ENCODE data around the gene ACTL6B. TPM values are rescaled to one million over a fixed set of nuclear protein-coding genes. Genes with fewer than 3 reads are reported as not detected.

Gene ACTL6B
- total and polyA plus RNA-seq, 9 of the 15 experiments (the other 6 are each of a cell fraction or from before 2014, with no cell fraction given) = not detected

DNA sequence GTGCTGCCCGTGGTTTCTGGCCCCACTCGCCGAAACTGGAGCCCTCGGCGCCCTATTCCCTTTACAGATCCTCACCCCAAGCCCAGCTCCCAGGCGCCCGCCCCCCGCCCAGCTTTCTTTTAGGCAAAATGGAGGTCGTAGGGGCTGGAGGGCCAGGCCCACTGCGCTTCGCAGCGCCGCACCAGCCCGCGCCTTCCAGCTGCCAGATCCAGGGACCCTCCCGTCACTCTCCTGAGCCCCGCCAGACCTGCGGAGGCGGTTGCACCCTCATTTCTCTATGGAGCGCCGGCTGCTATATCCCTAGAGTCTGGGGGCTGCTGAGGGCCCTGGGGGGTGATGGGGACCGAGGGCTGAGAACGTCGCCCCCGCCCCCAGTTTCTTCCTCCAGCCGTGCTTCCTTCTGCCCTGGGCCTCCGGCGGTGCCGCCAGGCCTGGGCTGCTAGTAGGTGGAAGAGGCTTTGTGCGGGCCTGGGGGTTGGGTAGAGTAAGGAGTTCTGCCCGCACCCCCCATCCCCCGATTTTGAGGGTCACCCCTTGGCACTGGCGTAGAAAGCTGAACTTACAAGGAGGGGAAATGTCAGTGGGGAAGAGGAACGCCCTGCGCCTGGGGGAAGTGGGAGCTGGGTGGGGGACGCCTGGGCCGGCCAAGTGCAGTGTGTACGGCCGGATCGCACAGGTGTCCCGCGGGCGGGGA is 18.3 kb upstream of the ACTL6B start:
- WGBS (ENCODE audit: insufficient coverage, low coverage, missing lambda C conversion rate) = 1% methylated on average over 31 of the region's 43 CpGs
- TF ChIP-seq NCOR1 (IDR thresholded peaks at IDR 0.05) (no peak), ETV6 (IDR thresholded peaks at IDR 0.05; ENCODE audit: borderline replicate concordance in 1 of 2, low read depth in 2 of 2, low read length in 1 of 2) (no peak), ETV6 (CRISPR knock-in tag; IDR thresholded peaks at IDR 0.05; ENCODE audit: borderline replicate concordance) (no peak), TAF9B (IDR thresholded peaks at IDR 0.05; ENCODE audit: partially characterized antibody) (no peak), POLR2AphosphoS5 (IDR thresholded peaks at IDR 0.05; ENCODE audit: control insufficient read depth, insufficient read depth, low read depth, low read length) (no peak), SAFB (IDR thresholded peaks at IDR 0.05; ENCODE audit: borderline replicate concordance, low read depth, low read length) (no peak), SAFB2 (IDR thresholded peaks at IDR 0.05; ENCODE audit: borderline replicate concordance, low read depth, low read length, severe bottlenecking) (no peak), ARID2 (IDR thresholded peaks at IDR 0.05) (no peak), SLC30A9 (CRISPR knock-in tag; IDR thresholded peaks at IDR 0.05) (no peak), SIRT6 (IDR thresholded peaks at IDR 0.05; ENCODE audit: low read depth, low read length) (no peak), SUPT5H (IDR thresholded peaks at IDR 0.05) (no peak), ZNF586 (CRISPR knock-in tag; conservative IDR thresholded peaks at IDR 0.05) (no peak), GABPB2 (CRISPR knock-in tag; conservative IDR thresholded peaks at IDR 0.05) (no peak), BHLHE40 (IDR thresholded peaks at IDR 0.05; ENCODE audit: low read length) (no peak), L3MBTL2 (IDR thresholded peaks at IDR 0.05) (peak; percentile 12; the same call in 1 of the 2 replicates), SP2 (IDR thresholded peaks at IDR 0.05; ENCODE audit: extremely low read depth, low read depth, low read length, poor library complexity, severe bottlenecking) (no peak), KDM2B (CRISPR knock-in tag; IDR thresholded peaks at IDR 0.05) (peak; percentile 40; the same call in 1 of the 2 replicates), EHMT2 (IDR thresholded peaks at IDR 0.05) (no peak), NFE2L1 (tag; IDR thresholded peaks at IDR 0.05; ENCODE audit: borderline replicate concordance, low read depth) (no peak), SNRNP70 (optimal IDR thresholded peaks at IDR 0.05; ENCODE audit: low read depth, low read length) (no peak), NELFE (IDR thresholded peaks at IDR 0.05; ENCODE audit: insufficient read depth, insufficient read length) (no peak)
- TF ChIP-seq, protein P1, sequence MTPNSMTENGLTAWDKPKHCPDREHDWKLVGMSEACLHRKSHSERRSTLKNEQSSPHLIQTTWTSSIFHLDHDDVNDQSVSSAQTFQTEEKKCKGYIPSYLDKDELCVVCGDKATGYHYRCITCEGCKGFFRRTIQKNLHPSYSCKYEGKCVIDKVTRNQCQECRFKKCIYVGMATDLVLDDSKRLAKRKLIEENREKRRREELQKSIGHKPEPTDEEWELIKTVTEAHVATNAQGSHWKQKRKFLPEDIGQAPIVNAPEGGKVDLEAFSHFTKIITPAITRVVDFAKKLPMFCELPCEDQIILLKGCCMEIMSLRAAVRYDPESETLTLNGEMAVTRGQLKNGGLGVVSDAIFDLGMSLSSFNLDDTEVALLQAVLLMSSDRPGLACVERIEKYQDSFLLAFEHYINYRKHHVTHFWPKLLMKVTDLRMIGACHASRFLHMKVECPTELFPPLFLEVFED (CRISPR knock-in tag; conservative IDR thresholded peaks at IDR 0.05) = no peak

More for the DNA sequence above, 18.3 kb upstream of the ACTL6B start:
- TSS peak; percentile 35 for BruUV-seq (replicated peaks)
- peak overlapping the region; percentile 99 for H3K4me3 ChIP-seq
- peaks cover 33% of the 10 kb centered on the region; the same call in 2 of the 3 replicates for H3K36me3 ChIP-seq (ENCODE audit: control insufficient read depth, insufficient read depth, low read length)
- peaks cover 46% of the 10 kb centered on the region for H3K79me2 ChIP-seq (ENCODE audit: control insufficient read depth, insufficient read depth, low read length)
- no peaks in the 10 kb centered on the region for H3K9me3 ChIP-seq (replicated peaks; ENCODE audit: control insufficient read depth, insufficient read depth, low read depth, low read length)
- no peaks in the 10 kb centered on the region for H3K9me1 ChIP-seq (ENCODE audit: control insufficient read depth, insufficient read depth, low read length)
- peaks cover 0 to 66% of the 10 kb centered on the region in 2 experiments; a peak in 4 of 5 replicates for H3K4me1 ChIP-seq (replicated peaks in 1 of 2; ENCODE audit: control insufficient read depth in 2 of 2, insufficient read depth in 2 of 2, low read length in 2 of 2)
- FAIRE-seq (peak; percentile 55), ATAC-seq (peak; percentile 17), DNase-seq (ENCODE audit: extremely low read depth in 1 of 4, low spot score in 3 of 4) (peak in 1 of 4 experiments; percentile 60)
- peak overlapping the region; percentile 98 for H3K27ac ChIP-seq (ENCODE audit: extremely low read depth, low read depth, low read length)
- H2AFZ ChIP-seq (ENCODE audit: low read depth, low read length) = peak overlapping the region; percentile 43; the same call in 1 of the 2 replicates
- intact Hi-C loops (cut with micrococcal nuclease) = loop anchor here (5.0 kb wide), 1 partner anchor 47 kb away; no protein-coding TSS in a partner anchor
- POLR2A ChIA-PET = interaction anchor here (0.8 to 1.4 kb wide), 4 partner anchors 14 to 48 kb away, joined by 4 to 5 read pairs (median 4); no protein-coding TSS in a partner anchor
- CTCF ChIA-PET (ENCODE audit: low intra/inter-chr PET ratio) = interaction anchor here (0.6 kb wide), 1 partner anchor 12 kb away, joined by 4 read pairs; no protein-coding TSS in a partner anchor
- H4K20me1 ChIP-seq (replicated peaks; ENCODE audit: control insufficient read depth, insufficient read depth, low read length) = peaks cover 11% of the 10 kb centered on the region; the same call in 1 of the 2 replicates
- peak overlapping the region; percentile 88 for H3K4me2 ChIP-seq (ENCODE audit: insufficient read depth, low read length)
- H3K9ac ChIP-seq (ENCODE audit: insufficient read depth in 1 of 2, low read depth in 2 of 2, low read length in 2 of 2) = peak overlapping the region; percentile 93 to 98
- in situ Hi-C loops (cut with MboI) = no loop called here
- no peaks in the 10 kb centered on the region for H3K27me3 ChIP-seq (ENCODE audit: control insufficient read depth in 2 of 2, insufficient read depth in 2 of 2, low read length in 2 of 2)

All from K562 (cell line).